ENCODE data around the gene DIABLO.
A peak's percentile ranks its signal among the peaks of the same experiment; 100 is the strongest.

Gene DIABLO

GRCh38 chr12:122185494-122186082, 40.3 kb downstream of the DIABLO start:
- H2AFZ ChIP-seq (ENCODE audit: low read depth, low read length) = no peak overlapping the region

GRCh38 chr12:122185079-122185478, 40.8 kb downstream of the DIABLO start:
- H4K20me1 ChIP-seq (ENCODE audit: insufficient read depth, low read length) = no peaks in the 10 kb centered on the region
- no peaks in the 10 kb centered on the region for H3K36me3 ChIP-seq (replicated peaks; ENCODE audit: low read depth, low read length)
- no peak overlapping the region for H3K9ac ChIP-seq (ENCODE audit: low read length)
- H3K27ac ChIP-seq (ENCODE audit: low read length) = no peak overlapping the region
- H3K9me3 ChIP-seq (ENCODE audit: insufficient read depth, low read length) = no peaks in the 10 kb centered on the region
- 0 out of 2 replicates have a peak, but pooled peaks cover 3% of the 10 kb centered on the region for H3K4me1 ChIP-seq (ENCODE audit: low read length)
- no peaks in the 10 kb centered on the region for H3K27me3 ChIP-seq (ENCODE audit: low read depth, low read length)
- no peak overlapping the region for H3K4me2 ChIP-seq (ENCODE audit: low read length)
- no peak overlapping the region for H3K4me3 ChIP-seq (ENCODE audit: low read length)
- TF ChIP-seq EZH2phosphoT487 (IDR thresholded peaks at IDR 0.05; ENCODE audit: low read depth) (no peak), CTCF (IDR thresholded peaks at IDR 0.05; ENCODE audit: low read depth, low read length) (no peak)
- no peaks in the 10 kb centered on the region for H3K79me2 ChIP-seq (ENCODE audit: low read length)
- H2AFZ ChIP-seq (ENCODE audit: low read depth, low read length) = no peak overlapping the region

More at GRCh38 chr12:122185494-122186082, 40.3 kb downstream of the DIABLO start:
- Histone ChIP-seq H3K4me1 (ENCODE audit: low read length) (0 out of 2 replicates have a peak, but pooled peaks cover 3% of the 10 kb centered on the region), H3K9me3 (ENCODE audit: insufficient read depth, low read length) (no peaks in the 10 kb centered on the region), H3K27ac (ENCODE audit: low read length) (no peak overlapping the region), H3K27me3 (ENCODE audit: low read depth, low read length) (no peaks in the 10 kb centered on the region), H3K36me3 (replicated peaks; ENCODE audit: low read depth, low read length) (no peaks in the 10 kb centered on the region), H3K9ac (ENCODE audit: low read length) (no peak overlapping the region), H3K4me2 (ENCODE audit: low read length) (no peak overlapping the region), H4K20me1 (ENCODE audit: insufficient read depth, low read length) (no peaks in the 10 kb centered on the region), H3K4me3 (ENCODE audit: low read length) (no peak overlapping the region), H3K79me2 (ENCODE audit: low read length) (no peaks in the 10 kb centered on the region)
- TF ChIP-seq CTCF (IDR thresholded peaks at IDR 0.05; ENCODE audit: low read depth, low read length) (no peak), EZH2phosphoT487 (IDR thresholded peaks at IDR 0.05; ENCODE audit: low read depth) (no peak)

DNA sequence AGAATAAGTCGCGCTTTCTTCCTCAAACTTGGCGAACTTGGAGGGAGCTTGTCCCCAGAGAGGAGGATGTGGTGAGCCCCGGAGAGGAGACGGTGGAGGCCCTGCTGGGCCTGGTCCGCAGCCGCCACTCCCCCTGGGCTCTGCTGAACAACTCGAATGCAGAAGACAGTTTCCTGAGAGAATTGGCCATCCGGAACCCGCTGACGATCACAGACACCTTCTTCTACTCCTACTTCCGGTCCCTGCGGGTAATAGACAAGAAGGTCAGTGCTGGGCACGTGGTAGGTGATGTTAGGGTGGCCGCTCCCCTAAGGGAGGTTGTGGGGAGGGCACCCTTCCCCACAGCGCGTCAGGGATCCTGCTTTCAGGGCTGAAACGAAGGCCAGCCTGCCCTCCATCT, 41.3 kb downstream of the DIABLO start:
- no peaks in the 10 kb centered on the region for H3K27me3 ChIP-seq (ENCODE audit: low read depth, low read length)
- no peaks in the 10 kb centered on the region for H4K20me1 ChIP-seq (ENCODE audit: insufficient read depth, low read length)
- no peak overlapping the region for H3K9ac ChIP-seq (ENCODE audit: low read length)
- 0 out of 2 replicates have a peak, but pooled peaks cover 3% of the 10 kb centered on the region for H3K4me1 ChIP-seq (ENCODE audit: low read length)
- no peak overlapping the region for H3K4me3 ChIP-seq (ENCODE audit: low read length)
- no peaks in the 10 kb centered on the region for H3K36me3 ChIP-seq (replicated peaks; ENCODE audit: low read depth, low read length)
- H3K79me2 ChIP-seq (ENCODE audit: low read length) = no peaks in the 10 kb centered on the region
- no peak overlapping the region for H3K4me2 ChIP-seq (ENCODE audit: low read length)
- H2AFZ ChIP-seq (ENCODE audit: low read depth, low read length) = no peak overlapping the region
- TF ChIP-seq CTCF (IDR thresholded peaks at IDR 0.05; ENCODE audit: low read depth, low read length) (no peak), EZH2phosphoT487 (IDR thresholded peaks at IDR 0.05; ENCODE audit: low read depth) (no peak)
- H3K9me3 ChIP-seq (ENCODE audit: insufficient read depth, low read length) = no peaks in the 10 kb centered on the region
- H3K27ac ChIP-seq (ENCODE audit: low read length) = no peak overlapping the region

GRCh38 chr12:122183588-122183940, 42.3 kb downstream of the DIABLO start:
- H3K4me3 ChIP-seq (ENCODE audit: low read length) = peak overlapping the region; percentile 83
- H3K36me3 ChIP-seq (replicated peaks; ENCODE audit: low read depth, low read length) = no peaks in the 10 kb centered on the region
- H4K20me1 ChIP-seq (ENCODE audit: insufficient read depth, low read length) = no peaks in the 10 kb centered on the region
- H3K9me3 ChIP-seq (ENCODE audit: insufficient read depth, low read length) = no peaks in the 10 kb centered on the region
- TF ChIP-seq CTCF (IDR thresholded peaks at IDR 0.05; ENCODE audit: low read depth, low read length) (no peak), EZH2phosphoT487 (IDR thresholded peaks at IDR 0.05; ENCODE audit: low read depth) (no peak)
- H3K27me3 ChIP-seq (ENCODE audit: low read depth, low read length) = no peaks in the 10 kb centered on the region
- peak overlapping the region; percentile 47; the same call in 1 of the 2 replicates for H3K9ac ChIP-seq (ENCODE audit: low read length)
- H3K79me2 ChIP-seq (ENCODE audit: low read length) = no peaks in the 10 kb centered on the region
- no peak overlapping the region for H3K27ac ChIP-seq (ENCODE audit: low read length)
- peak overlapping the region; percentile 47; the same call in 1 of the 2 replicates for H2AFZ ChIP-seq (ENCODE audit: low read depth, low read length)
- H3K4me1 ChIP-seq (ENCODE audit: low read length) = 0 out of 2 replicates have a peak, but pooled peaks cover 3% of the 10 kb centered on the region
- peak overlapping the region; percentile 75 for H3K4me2 ChIP-seq (ENCODE audit: low read length)

Data from OCI-LY3 (cell line).